Keratinocyte (primary cell): ENCODE data around the gene PLXDC2. TPM values are rescaled to one million over a fixed set of nuclear protein-coding genes. Genes with fewer than 3 reads are reported as not detected.
A peak's percentile ranks its signal among the peaks of the same experiment; 100 is the strongest.

Experiments
- DNase-seq: peaks from one replicate; pipeline ENCODE4 v3.0.0-alpha.2; 2011; ENCODE audit warnings: low read depth, missing footprints, low spot score
- FAIRE-seq: peaks from 2 replicates; lab custom pipeline; 2011; peaks lifted over from hg19 to GRCh38; lab: Jason Lieb, UNC
- H2AFZ ChIP-seq: 2 replicates; pipeline ENCODE4 v1.6.0; 2012; ENCODE audit warnings: low read length, control low read depth, inconsistent platforms; ENCODE audit not compliant: control insufficient read depth
- H3K27ac ChIP-seq: 2 replicates; pipeline ENCODE4 v1.5.1; 2011; ENCODE audit warnings: low read length; ENCODE audit not compliant: control insufficient read depth, insufficient read depth
- H3K27me3 ChIP-seq: 3 replicates; pipeline ENCODE4 v1.6.0; 2011; ENCODE audit warnings: low read length; ENCODE audit not compliant: control insufficient read depth, insufficient read depth; ENCODE audit errors: extremely low read depth
- H3K36me3 ChIP-seq, 2 experiments: 2 replicates in 1 of 2; 3 replicates in 1 of 2; pipeline ENCODE4 v1.5.1; 2011; ENCODE audit warnings: low read length in 2 of 2, mild to moderate bottlenecking in 1 of 2; ENCODE audit not compliant: control insufficient read depth in 2 of 2, insufficient read depth in 2 of 2; ENCODE audit errors: extremely low read depth in 1 of 2
- H3K4me1 ChIP-seq: 3 replicates; pipeline ENCODE4 v1.5.1; 2011; ENCODE audit warnings: low read length; ENCODE audit not compliant: control insufficient read depth, insufficient read depth; ENCODE audit errors: extremely low read depth
- H3K4me2 ChIP-seq: 3 replicates; pipeline ENCODE4 v1.6.0; 2011; ENCODE audit warnings: low read depth, low read length; ENCODE audit not compliant: control insufficient read depth, insufficient read depth; ENCODE audit errors: extremely low read depth
- H3K4me3 ChIP-seq, 3 experiments: fragments of 200-600 bp in 1 of 3; sonication (generic) in 1 of 3; 2 replicates in 2 of 3; 3 replicates in 1 of 3; pipeline ENCODE4 v1.5.1; 2011 to 2016; ENCODE audit warnings: low read length in 3 of 3, mild to moderate bottlenecking in 3 of 3, control low read depth in 2 of 3, inconsistent platforms in 1 of 3, low read depth in 1 of 3, mixed read lengths in 1 of 3, mixed run types in 1 of 3, moderate library complexity in 1 of 3; ENCODE audit not compliant: control insufficient read depth in 2 of 3, insufficient read depth in 2 of 3; ENCODE audit errors: extremely low read depth in 1 of 3
- H3K79me2 ChIP-seq: 2 replicates; pipeline ENCODE4 v1.6.0; 2012; ENCODE audit warnings: low read length; ENCODE audit not compliant: control insufficient read depth, insufficient read depth
- H3K9ac ChIP-seq: 3 replicates; pipeline ENCODE4 v1.6.0; 2011; ENCODE audit warnings: low read length; ENCODE audit not compliant: control insufficient read depth, insufficient read depth; ENCODE audit errors: extremely low read depth
- H3K9me1 ChIP-seq: 3 replicates; pipeline ENCODE4 v1.6.0; 2011; ENCODE audit warnings: low read length; ENCODE audit not compliant: control insufficient read depth, insufficient read depth; ENCODE audit errors: extremely low read depth
- H3K9me3 ChIP-seq: 2 replicates; pipeline ENCODE4 v1.5.1; 2012; ENCODE audit warnings: low read depth, low read length; ENCODE audit not compliant: control insufficient read depth
- H4K20me1 ChIP-seq: 3 replicates; pipeline ENCODE4 v1.6.0; 2011; ENCODE audit warnings: low read length; ENCODE audit not compliant: control insufficient read depth, insufficient read depth; ENCODE audit errors: extremely low read depth
- CTCF ChIP-seq, 3 experiments: IDR thresholded peaks in 1 of 3; conservative IDR thresholded peaks in 1 of 3; optimal IDR thresholded peaks in 1 of 3; 2 replicates in 2 of 3; 3 replicates in 1 of 3; pipeline versions ENCODE3 to v1.5.1; 2011; ENCODE audit warnings: low read length in 3 of 3, mild to moderate bottlenecking in 3 of 3, moderate library complexity in 2 of 3, control low read depth in 1 of 3, inconsistent platforms in 1 of 3; ENCODE audit not compliant: insufficient read depth in 2 of 3; ENCODE audit errors: extremely low read depth in 1 of 3
- EZH2 ChIP-seq: IDR thresholded peaks from one replicate; pipeline ENCODE4 v1.6.1; 2012; ENCODE audit warnings: inconsistent platforms, mild to moderate bottlenecking, low read length, moderate library complexity
- dilution Hi-C: fragments of 300-500 bp; cut with MboI; formaldehyde crosslinking; loops from one replicate; pipeline ENCODE4 v1.7.0; 2020; ENCODE audit warnings: low sequenced_read_pairs; ENCODE audit not compliant: extremely low pct_ligation_motif_present
- polyA plus RNA-seq, 5 experiments: library from polyadenylated mRNA; depleted of rRNA in 3 of 5; stranded (reverse) in 3 of 5; stranded (forward) in 1 of 5; unstranded in 1 of 5; fragments of >200 nt; gene quantifications; 1 replicate in 1 of 5; 2 replicates in 3 of 5; 3 replicates in 1 of 5; pipeline versions ENCODE4 v1.2.1 to v1.2.3, GENCODE V29; 2011 to 2012; ENCODE audit warnings: missing spikeins in 2 of 5, low read depth in 1 of 5, low replicate concordance in 1 of 5

PLXDC2 gene
- polyA plus RNA-seq, 1 donor (not counting 4 experiments of a cell fraction or from before 2014, with no cell fraction given): 12.9 TPM

- no peak overlapping the region for H3K4me3 ChIP-seq
- H2AFZ ChIP-seq: no peak overlapping the region
- no peak overlapping the region for H3K9ac ChIP-seq
- DNase-seq (no peak), FAIRE-seq (peak; percentile 13)
- no peak overlapping the region for H3K27ac ChIP-seq
- TF ChIP-seq CTCF (optimal IDR thresholded peaks at IDR 0.05 in 1 of 3, IDR thresholded peaks at IDR 0.05 in 1 of 3, conservative IDR thresholded peaks at IDR 0.05 in 1 of 3; ENCODE audit: extremely low read depth in 1 of 3, insufficient read depth in 2 of 3, low read length in 3 of 3): no peak
- TF ChIP-seq EZH2: no peak
- H3K9me3 ChIP-seq: no peaks in the 10 kb centered on the region
- no peaks in the 10 kb centered on the region for H4K20me1 ChIP-seq
- H3K27me3 ChIP-seq: no peaks in the 10 kb centered on the region
- peaks cover 18% of the 10 kb centered on the region for H3K4me1 ChIP-seq
- H3K9me1 ChIP-seq: no peaks in the 10 kb centered on the region
- no peaks in the 10 kb centered on the region for H3K36me3 ChIP-seq
- no peaks in the 10 kb centered on the region for H3K79me2 ChIP-seq
- dilution Hi-C loops: no loop called here
- H3K4me2 ChIP-seq: no peak overlapping the region
Measured at GRCh38 chr10:19956516-19957032, 140.3 kb downstream of the PLXDC2 start.

DNA sequence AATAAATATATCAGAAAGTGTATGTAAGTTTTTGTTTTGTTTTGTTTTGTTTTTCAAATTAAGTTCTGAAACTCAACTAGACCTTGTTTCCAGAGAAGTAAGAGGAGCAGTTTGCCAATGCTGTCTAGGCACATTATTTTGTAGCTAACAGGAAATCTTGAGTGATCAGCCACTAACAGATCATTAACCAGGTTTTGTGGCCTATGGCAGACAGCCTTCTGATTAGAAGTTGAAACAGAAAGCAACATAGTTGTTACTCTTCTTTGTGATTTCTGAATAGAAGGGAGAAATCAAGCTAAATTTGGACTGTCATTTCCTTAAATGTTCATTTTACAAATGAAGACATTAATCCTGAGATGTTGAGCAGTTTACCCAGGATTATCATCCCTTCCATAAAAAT is 142.6 kb downstream of the PLXDC2 start:
- dilution Hi-C loops: no loop called here
- Histone ChIP-seq H2AFZ (no peak overlapping the region), H3K9ac (no peak overlapping the region), H3K79me2 (no peaks in the 10 kb centered on the region), H3K36me3 (no peaks in the 10 kb centered on the region), H3K9me1 (no peaks in the 10 kb centered on the region), H3K9me3 (no peaks in the 10 kb centered on the region), H3K27me3 (no peaks in the 10 kb centered on the region), H3K27ac (no peak overlapping the region), H3K4me2 (no peak overlapping the region), H3K4me1 (peaks cover under 1% of the 10 kb centered on the region), H4K20me1 (no peaks in the 10 kb centered on the region), H3K4me3 (no peak overlapping the region)
- TF ChIP-seq CTCF (optimal IDR thresholded peaks at IDR 0.05 in 1 of 3, IDR thresholded peaks at IDR 0.05 in 1 of 3, conservative IDR thresholded peaks at IDR 0.05 in 1 of 3; ENCODE audit: extremely low read depth in 1 of 3, insufficient read depth in 2 of 3, low read length in 3 of 3) (no peak), EZH2 (no peak)
- FAIRE-seq (peak; percentile 20), DNase-seq (no peak)
